NCI-H2196 treated with DMSO at 0.1 percent for 48 hours (cell line): ENCODE measurements around the gene SSH2.

Source experiments
- DNase-seq: peaks from one replicate; lab custom pipeline; 2025; ENCODE audit not compliant: unreplicated experiment; lab: John Stamatoyannopoulos, UW

Gene SSH2

DNA sequence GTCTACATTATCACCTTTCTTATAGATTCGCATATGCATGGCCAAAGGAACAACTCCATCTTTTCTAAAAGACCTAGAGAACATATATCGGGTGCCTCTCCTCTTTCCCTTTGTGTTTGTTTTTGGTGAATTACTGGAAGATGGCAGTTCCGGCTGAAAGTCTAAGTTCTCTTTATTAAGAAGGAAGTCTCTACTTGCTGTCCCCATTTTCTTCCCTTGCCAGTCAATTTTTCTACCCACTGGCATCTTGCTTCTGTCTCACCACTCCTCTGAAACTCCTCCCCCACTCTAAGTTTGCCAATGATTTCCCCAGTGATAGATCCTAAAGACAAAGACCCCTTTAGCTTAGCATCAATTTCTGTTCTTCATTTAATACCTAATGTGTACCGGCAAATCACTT is 213.5 kb downstream of the SSH2 start:
- no peak for DNase-seq

DNA sequence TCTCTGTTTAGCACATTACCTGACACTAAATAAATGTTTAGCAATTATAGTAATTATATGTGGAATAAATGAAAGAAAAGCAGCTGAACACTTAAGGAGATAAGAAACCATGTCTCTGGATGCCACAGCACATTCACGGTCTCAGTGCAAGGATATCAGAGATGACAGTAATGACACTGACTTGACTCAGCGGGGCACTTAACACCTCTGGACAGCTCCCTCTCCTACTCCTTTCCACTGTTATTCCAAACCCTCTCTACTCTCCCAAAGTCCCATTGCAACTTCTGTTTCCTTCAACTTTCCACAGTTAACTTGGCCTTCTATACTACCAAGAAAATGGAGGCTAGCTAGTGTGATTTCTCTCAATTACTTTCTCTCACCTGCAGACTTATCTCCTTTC is 214.3 kb downstream of the SSH2 start:
- DNase-seq, result no peak

DNA sequence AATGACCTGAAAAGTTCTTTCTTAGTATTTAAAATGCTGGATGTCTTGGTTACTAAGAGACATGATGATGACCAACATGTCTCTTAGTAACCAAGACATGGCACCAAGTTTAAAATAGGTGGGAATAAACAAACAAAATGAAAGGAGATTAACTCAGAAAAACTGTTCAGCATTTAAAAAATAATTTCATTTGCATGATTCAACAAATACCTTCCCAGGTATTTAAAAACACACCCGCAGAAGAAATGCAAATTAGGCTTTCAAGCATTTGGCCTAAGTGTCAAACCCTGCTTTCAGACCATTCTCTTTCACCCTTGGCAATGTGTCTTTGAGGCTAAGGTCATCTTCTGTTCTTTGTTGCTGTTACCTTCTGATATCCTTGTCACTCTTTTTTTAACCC is 215.9 kb downstream of the SSH2 start:
- DNase-seq, result no peak

DNA sequence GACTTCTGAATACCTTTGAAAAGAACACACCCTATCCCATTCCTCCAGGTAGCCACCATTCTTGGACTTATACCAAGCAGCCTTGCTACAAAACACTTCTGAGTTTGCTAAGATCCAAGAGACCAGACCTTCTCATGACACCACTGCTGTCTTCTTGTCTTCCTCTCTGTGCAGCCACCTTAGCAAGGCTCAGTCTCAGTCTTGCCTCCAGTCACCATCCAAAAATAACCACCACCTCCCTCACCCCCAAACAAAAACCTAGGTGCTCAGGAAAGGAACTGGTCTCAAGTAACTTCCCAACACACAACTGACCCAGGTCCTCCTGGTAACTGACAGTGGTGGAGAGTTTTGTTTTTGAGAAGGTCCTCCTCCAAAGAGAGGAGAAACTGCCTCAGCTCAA is 216.4 kb downstream of the SSH2 start:
- DNase-seq, result no peak

DNA sequence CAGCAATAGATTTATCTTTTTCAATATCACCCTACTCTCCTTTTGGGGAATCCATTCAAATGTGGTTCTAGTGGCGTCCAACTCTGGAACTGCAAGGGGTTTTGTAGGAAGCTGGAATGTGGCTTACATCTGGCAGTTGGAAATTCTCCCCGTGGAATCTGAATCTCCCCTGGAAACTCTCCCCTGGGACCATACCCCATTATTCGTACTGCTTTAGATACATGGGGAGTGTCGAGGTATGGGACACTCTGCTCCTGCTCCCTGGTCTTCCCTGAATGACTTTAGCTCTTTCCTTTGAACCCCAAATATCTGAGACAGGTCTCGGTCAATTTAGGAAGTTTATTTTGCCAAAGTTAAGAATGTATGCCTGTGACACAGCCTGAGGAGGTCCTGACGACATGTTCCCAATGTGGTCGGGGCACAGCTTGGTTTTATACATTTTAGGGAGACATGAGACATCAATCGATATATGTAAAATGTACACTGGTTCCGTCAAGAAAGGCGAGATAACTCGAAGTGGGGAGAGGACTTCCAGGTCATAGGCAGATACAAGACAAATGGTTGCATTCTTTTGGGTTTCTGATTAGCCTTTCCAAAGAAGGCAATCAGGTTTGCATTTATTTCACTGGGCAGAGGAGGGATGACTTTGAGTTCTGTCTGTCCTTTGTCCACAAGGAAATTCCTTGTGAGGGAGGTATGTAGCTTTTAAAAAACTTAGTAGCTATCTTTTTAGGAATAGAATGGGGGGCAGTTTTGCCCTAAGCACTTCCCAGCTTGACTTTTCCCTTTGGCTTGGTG is 218.2 kb downstream of the SSH2 start:
- DNase-seq, result no peak

DNA sequence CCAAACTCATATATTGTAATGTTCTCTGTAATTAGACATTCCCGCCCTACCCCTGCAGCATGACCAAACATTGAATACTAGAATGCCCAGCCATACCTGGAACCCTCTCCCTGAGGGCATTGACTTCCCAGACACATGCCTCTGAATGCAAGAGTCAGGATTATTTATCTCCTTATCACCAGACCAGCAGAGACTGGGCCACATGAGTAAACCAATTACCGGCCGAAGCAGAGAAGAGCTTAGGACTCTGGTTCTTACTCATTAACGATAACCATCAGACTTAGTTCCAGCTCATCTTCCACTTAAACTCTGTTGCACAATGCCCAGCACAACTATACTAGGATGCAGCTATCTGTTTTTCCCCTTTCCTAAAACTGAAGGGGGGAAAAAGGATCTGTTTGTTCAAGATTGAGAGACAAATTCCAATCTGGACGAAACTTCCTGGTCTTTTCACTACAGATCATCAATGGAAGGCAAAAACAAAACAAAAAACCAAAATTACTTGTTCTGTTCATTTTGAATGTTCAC is 219.1 kb downstream of the SSH2 start:
- no peak for DNase-seq

DNA sequence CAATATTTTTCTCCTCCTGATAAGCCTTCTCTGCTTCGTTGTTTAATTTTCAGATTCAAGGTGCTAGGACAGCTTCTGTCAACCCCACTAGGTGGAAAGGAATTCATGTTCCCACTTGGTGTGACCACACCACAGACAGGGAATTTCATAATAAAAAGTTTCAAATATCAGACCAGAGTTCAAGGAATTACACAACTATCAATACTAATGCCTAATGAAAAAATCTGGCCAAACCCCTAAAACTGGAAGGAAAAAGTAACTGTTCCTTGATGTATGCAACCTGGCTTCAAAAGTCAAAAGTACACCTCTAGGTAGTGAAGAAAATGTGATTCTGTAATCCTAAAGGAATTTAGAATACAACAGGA is 219.5 kb downstream of the SSH2 start:
- no peak for DNase-seq

DNA sequence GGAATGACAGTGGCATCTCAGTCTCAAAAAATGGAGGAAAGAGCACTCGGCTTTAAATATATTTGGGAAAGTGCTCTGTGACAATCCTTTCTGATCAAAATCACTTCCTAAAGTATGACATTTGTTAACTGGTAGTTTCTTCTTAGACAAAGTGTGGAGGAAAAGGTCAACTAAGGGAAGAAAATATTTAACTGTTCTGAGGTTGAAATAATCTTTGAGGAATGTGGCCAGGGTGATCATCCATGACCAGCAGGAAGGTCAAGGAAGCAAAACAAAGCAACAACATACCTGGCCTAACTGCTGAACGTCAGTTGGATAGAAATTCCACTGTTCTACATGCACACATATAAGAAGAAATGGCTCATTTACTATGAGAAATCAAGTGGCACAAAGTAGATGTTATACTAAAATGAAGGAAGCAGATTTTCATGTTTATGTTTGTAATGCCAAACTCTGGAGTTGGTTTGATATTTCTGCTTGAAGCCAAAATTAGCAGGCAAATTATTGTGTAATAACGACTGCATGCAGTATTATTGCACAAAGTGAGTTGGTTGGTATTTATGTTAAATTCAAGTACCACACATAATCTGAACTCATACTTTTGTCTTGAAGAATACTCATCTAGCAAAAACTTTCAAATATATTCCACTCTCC is 220.0 kb downstream of the SSH2 start:
- DNase-seq, result no peak

DNA sequence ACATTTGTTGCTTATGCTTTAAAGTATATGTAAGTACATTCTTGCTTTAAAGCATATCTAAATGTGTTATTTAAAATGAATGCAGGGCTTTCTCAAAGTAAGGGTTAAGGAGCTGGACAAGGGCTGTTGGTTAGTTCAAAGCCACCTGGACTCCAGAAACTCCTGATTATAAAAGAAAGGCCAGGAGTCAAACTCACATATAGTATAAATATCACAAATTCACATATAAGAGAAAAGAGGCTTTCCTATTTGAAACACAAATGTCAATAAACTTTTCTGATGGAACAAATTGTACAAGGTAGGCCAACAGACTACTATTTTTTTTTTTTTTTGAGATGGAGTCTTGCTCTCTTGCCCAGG is 222.8 kb downstream of the SSH2 start:
- no peak for DNase-seq

DNA sequence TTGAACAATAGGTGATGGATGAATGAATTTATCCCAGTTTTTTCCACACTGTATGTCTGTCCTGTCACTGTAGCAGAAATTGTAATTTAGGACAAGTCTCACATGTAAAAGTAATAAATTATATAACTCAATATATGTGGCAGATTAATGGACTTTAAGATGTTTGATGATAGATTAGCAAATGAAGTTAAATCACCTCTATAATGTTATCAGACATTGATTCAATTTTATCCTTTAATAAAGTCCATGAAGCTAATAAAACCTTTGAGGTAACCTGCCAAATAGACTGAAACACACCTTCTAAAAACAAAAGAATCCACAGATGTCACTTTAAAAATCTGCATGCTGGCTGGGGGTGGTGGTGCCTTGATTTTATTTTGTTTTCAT is 224.0 kb downstream of the SSH2 start:
- DNase-seq, result no peak

DNA sequence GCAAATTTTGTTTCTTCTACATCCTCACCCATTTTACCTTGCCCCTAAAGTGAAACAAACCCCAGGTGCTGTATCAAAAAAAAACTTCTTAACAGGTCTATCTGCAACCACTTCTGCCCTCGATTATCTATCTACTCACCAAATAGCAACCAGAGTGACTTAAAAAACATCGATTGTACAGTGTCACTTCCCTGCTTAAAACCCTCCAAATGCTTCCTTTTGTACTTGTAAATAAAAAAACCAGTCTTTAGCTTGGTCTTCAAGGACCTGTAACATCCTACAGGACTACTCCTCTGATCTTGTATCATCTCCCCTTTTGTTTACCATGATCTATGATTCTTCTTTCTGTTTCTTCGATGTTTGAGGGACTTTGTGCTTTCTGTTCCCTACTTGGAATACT is 224.6 kb downstream of the SSH2 start:
- no peak for DNase-seq

DNA sequence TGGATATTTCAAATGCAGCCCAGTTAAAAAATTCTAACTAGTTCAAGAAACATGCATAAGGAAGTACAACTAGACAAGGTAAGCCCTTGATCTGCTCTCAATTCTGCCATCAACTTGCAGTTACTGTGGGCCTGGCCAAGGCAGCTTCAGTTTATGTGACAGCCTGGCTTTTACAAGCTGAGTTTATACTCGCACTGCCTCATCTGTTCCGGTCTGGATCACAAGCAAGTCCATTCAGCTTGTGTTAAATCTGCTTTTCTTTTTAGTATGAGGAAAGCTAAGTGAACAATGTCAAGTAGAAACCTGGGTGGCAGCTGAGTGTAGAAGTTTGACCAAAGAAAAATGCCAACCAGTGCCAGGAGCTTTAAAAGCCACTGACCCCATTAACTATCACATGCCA is 230.7 kb downstream of the SSH2 start:
- DNase-seq, result no peak

DNA sequence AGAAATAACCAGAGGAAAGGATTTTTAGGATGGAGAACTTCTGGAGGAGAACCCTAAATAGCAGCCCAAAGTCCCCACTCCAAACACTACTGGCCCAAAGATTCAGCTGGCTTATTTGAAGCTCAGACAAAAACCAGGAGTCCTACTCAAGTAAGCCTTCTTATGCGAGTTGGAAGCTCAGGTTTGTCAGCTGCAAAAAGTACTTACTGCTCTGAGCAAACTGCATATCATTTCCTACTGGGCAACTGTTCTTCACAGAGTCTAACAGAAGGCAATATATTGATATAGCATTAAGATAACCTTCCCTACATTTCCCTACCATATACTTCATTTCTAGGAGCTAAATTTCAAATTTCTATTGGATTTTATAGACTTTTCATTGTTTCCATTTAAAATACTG is 231.2 kb downstream of the SSH2 start:
- DNase-seq, result no peak

DNA sequence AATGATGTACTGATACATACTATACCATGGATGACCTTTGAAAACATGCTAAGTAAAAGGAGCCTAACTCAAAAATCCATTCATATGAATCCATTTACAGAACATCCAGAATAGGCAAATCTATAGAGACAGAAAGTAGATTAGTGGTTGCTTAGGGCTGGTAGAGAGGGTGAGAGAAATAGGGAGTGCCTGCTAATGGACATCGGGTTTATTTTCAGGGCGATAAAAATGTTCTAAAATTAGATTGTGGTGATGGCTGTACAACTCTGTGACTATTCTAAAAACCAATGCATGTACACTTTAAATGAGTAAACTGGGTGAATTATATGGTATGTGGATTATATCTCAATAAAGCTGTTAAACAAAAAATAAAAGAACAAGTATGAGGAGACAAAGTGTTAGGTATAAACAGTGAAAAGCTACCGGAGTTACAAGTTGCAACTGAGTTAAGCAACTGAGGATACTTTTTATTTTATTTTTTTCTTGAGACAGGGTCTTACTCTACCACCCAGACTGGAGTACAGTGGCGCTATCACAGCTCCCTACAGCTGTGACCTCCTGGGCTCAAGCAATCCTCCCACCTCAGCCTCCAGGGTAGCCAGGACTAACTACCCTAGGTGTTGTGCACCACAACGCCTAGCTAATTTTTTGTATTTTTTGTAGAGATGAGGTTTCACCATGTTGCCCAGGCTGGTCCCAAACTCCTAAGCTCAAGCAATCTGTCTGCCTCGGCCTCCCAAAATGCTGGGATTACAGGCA is 231.8 kb downstream of the SSH2 start:
- no peak for DNase-seq

DNA sequence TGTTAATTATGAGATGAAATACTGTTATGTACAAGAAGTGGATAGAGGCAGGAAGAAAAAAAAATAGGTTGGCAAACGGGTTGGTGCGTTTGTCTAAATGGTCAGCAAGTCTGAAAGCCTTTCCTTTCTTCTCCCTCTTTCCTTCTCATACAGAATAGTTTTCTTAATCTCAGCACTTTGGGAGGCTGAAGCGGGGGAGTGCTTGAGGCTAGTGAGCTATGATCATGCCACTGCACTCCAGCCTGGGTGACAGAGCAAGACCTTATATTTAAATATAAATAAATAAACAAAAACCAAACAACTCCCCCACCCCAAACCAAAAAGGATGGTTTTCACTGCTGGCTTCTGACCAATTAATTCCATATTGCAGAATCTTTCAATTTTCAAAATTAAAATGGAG is 232.7 kb downstream of the SSH2 start:
- DNase-seq, result no peak

DNA sequence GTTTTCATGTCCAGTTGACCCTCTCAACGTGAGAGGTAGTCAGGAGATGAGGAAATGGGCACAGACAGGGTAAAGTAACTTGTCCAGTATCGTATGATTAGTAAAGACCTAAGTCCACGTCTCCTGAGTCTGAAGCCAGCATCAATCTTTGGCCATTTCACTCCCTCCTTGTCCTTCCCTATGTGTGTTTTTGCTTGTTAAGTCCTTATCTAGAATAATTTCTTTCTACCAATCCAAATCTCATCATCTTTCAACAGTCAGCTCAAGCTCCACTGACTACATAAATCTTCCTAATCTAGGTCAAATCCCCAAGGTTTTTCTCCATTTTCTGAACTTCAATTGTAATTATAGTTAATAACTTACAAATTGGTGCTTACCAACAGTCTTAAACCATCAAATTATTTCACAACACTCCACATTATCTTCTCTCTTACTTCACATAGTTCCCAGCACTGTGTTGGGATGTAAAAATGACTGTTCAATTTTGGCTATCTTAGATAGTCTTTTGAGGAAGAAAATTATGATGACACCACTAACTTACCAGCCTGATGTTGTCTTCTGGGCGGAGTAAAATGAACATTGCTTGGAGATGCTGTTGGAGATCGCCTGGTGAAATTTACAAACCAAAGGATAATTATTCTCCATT is 235.0 kb downstream of the SSH2 start:
- no peak for DNase-seq

DNA sequence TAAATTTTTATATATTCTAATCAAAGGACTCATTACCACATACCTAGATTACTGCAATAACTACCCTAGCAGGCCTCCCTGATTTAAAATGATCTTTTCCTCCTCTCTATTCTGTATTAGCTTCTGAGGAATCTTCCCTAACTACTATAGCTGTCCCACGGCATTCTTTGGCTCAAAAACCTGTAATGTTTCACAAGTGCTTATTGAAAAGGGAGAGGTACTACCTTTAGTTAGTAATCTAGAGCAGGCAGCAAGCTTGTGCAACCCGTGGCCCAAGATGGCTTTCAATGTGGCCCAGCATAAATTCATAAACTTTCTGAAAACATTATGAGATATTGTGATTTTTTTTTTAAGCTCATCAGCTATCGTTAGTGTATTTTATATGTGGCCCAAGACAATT is 236.3 kb downstream of the SSH2 start:
- no peak for DNase-seq

DNA sequence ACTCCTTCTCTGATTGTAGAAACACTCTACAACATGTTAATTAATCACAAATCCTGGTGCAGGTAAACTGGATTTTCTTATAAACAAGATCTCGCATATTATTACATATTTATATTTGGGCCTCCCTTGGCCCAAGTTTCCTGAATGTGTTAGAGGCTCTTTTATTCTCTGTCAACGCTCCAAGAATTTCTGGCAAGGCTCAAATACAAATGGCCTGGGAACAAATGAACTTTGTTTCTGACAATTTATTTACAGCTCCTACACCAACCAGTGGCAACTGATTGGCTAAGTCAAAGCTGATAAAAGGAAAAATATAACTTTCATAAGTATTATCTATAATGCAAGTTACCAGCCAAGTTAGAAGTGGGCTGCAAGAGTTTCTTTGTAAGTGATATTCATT is 242.4 kb downstream of the SSH2 start:
- no peak for DNase-seq

DNA sequence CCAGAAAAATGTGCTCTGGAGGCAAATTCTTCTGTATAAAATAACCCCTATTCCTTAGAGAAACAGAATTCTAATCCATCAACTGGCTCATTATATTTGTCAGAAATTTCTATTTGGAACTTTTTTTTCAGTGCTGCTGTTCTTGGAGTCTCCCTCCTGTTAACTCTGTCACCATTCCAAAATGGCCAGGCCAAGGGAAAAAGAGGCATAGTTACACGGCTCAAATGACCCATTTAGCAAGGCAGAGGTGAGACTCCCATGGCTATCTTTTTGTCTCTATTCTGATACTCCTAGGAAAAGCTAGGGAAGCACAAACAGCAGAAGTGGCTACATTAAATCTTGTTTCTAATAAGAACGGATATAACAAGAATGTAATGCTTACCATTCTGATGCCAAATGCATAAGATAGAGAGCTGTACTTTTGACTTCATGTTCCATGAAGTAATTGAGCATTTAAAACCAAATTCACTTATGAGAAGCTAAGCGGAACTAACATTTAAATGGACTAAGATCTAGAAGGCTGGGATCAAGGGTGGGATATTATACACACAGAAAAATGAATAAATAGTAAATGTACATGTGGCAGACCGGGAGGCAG is 242.9 kb downstream of the SSH2 start:
- no peak for DNase-seq

DNA sequence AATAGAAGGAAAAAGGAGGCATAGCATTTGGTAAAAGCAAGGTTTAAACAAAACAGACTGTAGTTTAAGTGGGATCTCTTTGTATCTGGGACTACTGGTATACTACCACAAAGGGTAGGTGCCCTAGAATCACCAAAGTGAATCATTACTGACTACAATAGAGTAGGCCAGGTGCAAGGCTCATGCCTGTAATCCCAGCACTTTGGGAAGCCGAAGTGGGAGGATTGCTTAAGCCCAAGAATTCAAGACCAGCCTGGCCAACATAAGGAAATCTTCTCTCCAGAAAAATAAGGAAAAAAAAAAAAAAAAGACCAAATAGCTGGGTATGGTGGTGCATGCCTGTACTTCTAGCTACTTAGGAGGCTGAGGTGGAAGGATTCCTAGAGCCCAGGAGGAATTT is 246.5 kb downstream of the SSH2 start:
- no peak for DNase-seq

DNA sequence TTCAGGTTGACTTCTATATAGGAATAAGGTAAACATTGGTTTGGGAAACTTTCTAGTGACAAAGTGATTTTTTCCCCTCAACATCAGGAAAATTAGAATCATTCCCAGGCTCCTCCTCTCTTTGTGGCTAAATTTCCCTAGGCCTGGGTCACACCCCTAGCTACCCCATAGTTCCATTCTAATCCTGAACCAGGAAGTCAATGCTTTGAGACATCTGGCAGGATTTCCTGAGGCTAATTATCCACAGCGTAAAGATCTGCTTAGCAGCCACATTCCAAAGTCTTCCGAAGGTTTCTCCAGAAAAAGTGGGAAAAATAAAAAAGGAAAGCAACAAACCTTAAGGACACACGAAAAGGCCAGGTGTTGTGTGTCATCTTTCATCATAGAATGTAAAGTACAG is 247.0 kb downstream of the SSH2 start:
- no peak for DNase-seq
